A673 (cell line): ENCODE measurements around the gene ACAP1.

Source experiments
- EZH2 ChIP-seq: fragments of 200-600 bp; sonication (generic); IDR thresholded peaks from 2 replicates; pipeline ENCODE4 v1.6.1; 2017; ENCODE audit warnings: borderline replicate concordance, low read depth, mild to moderate bottlenecking, mixed read lengths, antibody characterized with exemption, low read length; ENCODE audit not compliant: poor library complexity, severe bottlenecking
- TF ChIP-seq, protein P1 (sequence below): fragments of 300-800, 200-600 bp; sonication (generic); conservative IDR thresholded peaks from 2 replicates; pipeline ENCODE4 v1.5.1; 2017; ENCODE audit warnings: low read depth, mild to moderate bottlenecking, antibody characterized with exemption, low read length, moderate library complexity, mixed read lengths

DNA sequence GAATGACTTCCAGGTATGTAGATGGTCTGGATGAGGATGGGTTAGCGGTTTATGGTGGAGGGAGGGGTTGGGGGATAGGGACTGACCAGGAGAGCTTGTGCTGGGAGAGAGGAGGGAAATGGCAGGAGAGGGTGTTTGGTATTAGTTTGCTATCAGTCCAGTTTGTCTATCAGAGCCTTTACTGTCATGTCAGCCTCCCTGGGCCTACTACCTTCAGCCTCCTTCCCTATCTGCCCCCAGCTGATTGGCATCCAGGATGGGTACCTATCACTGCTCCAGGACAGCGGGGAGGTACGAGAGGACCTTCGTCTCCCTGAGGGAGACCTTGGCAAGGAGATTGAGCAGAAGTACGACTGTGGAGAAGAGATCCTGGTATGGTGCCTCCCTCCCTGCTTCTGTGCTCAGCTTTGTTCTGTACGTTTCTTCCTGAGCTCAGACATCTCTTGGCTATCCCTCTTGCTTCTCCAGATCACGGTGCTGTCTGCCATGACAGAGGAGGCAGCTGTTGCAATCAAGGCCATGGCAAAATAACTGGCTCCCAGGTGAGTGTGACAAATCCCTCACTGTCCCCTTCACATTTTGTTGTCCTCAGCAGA lies 25.1 kb upstream of the ACAP1 start:
- TF ChIP-seq, protein P1, sequence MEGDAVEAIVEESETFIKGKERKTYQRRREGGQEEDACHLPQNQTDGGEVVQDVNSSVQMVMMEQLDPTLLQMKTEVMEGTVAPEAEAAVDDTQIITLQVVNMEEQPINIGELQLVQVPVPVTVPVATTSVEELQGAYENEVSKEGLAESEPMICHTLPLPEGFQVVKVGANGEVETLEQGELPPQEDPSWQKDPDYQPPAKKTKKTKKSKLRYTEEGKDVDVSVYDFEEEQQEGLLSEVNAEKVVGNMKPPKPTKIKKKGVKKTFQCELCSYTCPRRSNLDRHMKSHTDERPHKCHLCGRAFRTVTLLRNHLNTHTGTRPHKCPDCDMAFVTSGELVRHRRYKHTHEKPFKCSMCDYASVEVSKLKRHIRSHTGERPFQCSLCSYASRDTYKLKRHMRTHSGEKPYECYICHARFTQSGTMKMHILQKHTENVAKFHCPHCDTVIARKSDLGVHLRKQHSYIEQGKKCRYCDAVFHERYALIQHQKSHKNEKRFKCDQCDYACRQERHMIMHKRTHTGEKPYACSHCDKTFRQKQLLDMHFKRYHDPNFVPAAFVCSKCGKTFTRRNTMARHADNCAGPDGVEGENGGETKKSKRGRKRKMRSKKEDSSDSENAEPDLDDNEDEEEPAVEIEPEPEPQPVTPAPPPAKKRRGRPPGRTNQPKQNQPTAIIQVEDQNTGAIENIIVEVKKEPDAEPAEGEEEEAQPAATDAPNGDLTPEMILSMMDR = no peak
- no peak for TF ChIP-seq EZH2
